Measurements from ENCODE around the gene EFNA5.

GRCh38 chr5:107517185-107518033 lies 153.3 kb downstream of the EFNA5 start:
- TF ChIP-seq CTCF (IDR thresholded peaks at IDR 0.05) (no peak), POLR2A (IDR thresholded peaks at IDR 0.05) (no peak)

Measured in uterus (tissue), 2 donors.